ENCODE results near the gene FSIP1.

Gene FSIP1

DNA sequence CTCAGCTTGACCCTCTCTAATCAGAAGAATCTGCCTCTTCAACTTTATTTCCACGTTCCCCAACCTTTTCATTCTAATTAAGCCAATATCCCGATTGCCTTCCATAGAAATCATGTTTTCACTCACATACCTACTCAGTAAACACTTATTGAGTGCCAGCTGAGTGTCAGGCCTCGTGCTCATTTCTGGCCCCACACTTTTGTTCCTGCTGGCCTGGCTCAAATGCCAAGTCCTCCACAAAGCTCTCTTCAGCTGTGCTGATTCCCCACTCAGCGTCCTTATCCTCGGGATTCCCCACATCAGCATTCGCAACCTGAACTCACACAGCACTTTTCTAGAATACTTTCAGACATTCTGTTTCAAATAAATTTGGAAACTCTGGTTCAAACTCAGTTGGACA lies 132.9 kb downstream of the FSIP1 start:
- TF ChIP-seq, protein P1, sequence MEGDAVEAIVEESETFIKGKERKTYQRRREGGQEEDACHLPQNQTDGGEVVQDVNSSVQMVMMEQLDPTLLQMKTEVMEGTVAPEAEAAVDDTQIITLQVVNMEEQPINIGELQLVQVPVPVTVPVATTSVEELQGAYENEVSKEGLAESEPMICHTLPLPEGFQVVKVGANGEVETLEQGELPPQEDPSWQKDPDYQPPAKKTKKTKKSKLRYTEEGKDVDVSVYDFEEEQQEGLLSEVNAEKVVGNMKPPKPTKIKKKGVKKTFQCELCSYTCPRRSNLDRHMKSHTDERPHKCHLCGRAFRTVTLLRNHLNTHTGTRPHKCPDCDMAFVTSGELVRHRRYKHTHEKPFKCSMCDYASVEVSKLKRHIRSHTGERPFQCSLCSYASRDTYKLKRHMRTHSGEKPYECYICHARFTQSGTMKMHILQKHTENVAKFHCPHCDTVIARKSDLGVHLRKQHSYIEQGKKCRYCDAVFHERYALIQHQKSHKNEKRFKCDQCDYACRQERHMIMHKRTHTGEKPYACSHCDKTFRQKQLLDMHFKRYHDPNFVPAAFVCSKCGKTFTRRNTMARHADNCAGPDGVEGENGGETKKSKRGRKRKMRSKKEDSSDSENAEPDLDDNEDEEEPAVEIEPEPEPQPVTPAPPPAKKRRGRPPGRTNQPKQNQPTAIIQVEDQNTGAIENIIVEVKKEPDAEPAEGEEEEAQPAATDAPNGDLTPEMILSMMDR (IDR thresholded peaks at IDR 0.05; ENCODE audit: extremely low read depth, missing control alignments), result no peak
- no peak for DNase-seq (ENCODE audit: low spot score)

DNA sequence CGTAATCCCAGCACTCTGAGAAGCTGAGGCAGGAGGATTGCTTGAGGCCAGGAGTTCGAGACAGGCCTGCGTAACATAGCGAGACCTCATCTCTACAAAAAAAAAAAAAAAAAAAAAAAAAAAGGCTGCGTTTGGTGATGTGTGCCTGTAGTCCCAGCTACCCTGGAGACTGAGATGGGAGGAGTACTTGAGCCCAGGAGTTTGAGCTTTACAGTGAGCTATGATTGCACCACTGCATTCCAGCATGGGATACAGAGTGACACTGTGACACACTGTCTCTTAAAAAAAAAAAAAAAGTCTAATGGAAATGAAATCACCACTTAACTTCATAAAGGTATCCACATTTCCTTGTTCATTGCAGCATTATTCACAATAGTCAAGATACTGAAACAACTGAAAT lies 136.2 kb downstream of the FSIP1 start:
- TF ChIP-seq, protein P1 (IDR thresholded peaks at IDR 0.05; ENCODE audit: extremely low read depth, missing control alignments), result no peak
- no peak for DNase-seq (ENCODE audit: low spot score)

- TF ChIP-seq, protein P1 (IDR thresholded peaks at IDR 0.05; ENCODE audit: extremely low read depth, missing control alignments), result no peak
- no peak for DNase-seq (ENCODE audit: low spot score)
Measured at GRCh38 chr15:39645976-39646257, 136.7 kb downstream of the FSIP1 start.

DNA sequence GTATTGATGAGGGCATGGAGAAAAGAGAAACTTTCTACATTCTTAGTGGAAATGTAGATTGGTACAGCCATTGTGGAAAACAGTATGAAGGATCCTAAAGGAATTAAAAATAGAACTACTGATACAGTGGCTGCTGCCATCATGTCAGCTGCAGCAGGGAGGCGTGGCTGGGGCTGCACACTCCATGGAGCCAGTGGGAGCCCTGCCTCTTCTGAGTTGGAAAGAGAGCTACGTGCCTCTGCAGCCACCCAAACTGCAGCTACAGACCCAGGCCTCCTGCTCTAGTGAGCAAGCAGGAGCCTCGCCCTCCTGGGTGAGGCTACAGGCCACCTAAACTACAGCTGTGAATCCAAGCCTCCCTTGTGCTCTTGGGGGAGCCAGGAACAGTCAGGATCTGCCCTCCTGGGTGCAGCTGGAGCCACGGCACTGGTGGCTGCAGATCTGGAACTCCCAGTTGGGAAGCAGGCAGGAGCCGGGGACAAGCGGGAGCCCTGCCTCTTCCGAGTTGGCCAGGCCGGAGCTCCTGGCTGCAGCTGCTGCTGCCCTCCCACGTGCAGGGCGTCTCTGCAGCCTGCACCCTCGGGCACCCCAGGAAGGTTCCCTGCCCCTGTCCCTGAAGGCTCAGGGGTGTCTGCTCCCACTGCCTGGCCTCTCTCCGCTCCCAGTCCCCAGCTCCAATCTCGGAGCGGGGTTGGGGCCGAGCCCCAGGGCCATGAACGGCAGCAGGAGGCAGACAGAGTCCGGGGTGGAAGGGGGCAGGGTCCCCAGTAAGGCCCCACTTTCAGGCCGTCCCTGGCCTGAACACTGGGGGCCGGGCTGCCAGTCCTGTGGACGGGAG lies 137.3 kb downstream of the FSIP1 start:
- no peak for DNase-seq (ENCODE audit: low spot score)
- TF ChIP-seq, protein P1 (IDR thresholded peaks at IDR 0.05; ENCODE audit: extremely low read depth, missing control alignments), result no peak

DNA sequence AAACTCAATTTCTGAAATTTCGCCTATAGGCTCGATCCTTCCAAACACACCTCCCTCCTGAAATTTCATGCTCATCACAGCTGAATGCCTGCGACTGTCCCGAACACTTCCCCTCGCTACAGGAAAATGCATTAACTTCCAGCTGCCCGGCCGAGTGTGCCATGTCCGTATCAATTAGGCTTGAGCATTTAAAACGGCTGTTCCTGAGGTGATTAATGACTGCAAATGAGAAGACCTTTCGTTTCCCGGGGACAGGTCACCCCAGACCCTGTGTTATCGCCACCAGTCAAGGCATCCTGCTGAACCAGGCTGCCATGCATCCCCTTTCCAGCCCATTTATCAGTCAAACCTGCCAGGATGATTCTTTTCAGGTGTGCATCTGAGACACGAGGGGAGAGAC lies 138.5 kb downstream of the FSIP1 start:
- no peak for DNase-seq (ENCODE audit: low spot score)
- TF ChIP-seq, protein P1 (IDR thresholded peaks at IDR 0.05; ENCODE audit: extremely low read depth, missing control alignments), result no peak

DNA sequence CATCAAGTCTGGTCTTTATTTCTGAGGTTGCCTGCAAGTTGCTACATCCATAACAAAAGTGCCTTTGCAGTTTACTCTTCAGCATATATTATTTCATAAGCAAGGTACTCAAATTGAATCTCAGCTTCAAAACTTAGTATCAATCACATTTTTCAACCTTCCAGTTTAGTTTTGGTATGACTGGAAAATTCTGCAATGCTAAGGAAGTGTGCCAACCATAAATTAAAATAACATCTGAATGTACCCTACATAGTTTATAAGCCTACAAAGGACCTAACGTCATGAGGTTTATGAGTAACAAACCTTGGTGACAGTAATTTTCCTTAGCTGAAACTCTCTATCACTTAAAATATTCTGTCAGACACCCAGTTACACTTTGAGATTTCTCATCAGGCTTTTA lies 138.9 kb downstream of the FSIP1 start:
- TF ChIP-seq, protein P1 (IDR thresholded peaks at IDR 0.05; ENCODE audit: extremely low read depth, missing control alignments), result no peak

GRCh38 chr15:39642011-39642640 lies 140.5 kb downstream of the FSIP1 start:
- TF ChIP-seq, protein P1 (IDR thresholded peaks at IDR 0.05; ENCODE audit: extremely low read depth, missing control alignments), result no peak
- DNase-seq (ENCODE audit: low spot score), result no peak

More for the DNA sequence above, 138.9 kb downstream of the FSIP1 start:
- no peak for DNase-seq (ENCODE audit: low spot score)
